ENCODE data around the gene SYT1.

Gene SYT1

GRCh38 chr12:78928200-78929074 lies 63.9 kb downstream of the SYT1 start:
- Mint-ChIP-seq H3K27me3 (no peaks in the 10 kb centered on the region), H3K4me3 (no peak overlapping the region), H3K27ac (no peak overlapping the region), H3K36me3 (no peaks in the 10 kb centered on the region), H3K9me3 (peaks cover 3 to 5% of the 10 kb centered on the region in 2 donors), H3K4me1 (peaks cover 3 to 6% of the 10 kb centered on the region in 2 donors)
- DNase-seq: no peak
- no peak for ATAC-seq (replicated peaks)

DNA sequence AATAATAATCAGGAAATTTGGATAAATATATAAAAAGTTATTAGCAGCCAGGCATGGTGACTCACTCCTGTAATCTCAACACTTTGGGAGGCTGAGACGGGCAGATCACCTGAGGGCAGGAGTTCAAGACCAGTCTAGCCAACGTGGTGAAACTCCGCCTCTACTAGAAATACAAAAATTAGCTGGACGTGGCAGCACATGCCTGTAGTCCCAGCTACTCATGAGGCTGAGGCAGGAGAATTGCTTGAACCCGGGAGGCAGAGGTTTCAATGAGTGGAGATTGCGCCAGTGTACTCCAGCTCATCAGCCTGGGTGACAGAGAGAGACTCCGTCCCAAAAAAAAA lies 64.5 kb downstream of the SYT1 start:
- no peak for ATAC-seq (replicated peaks)
- Mint-ChIP-seq H3K27ac (no peak overlapping the region), H3K4me3 (no peak overlapping the region), H3K27me3 (no peaks in the 10 kb centered on the region), H3K36me3 (no peaks in the 10 kb centered on the region), H3K9me3 (peaks cover 3 to 5% of the 10 kb centered on the region in 2 donors), H3K4me1 (peaks cover 3 to 6% of the 10 kb centered on the region in 2 donors)
- DNase-seq: no peak

- no peak for ATAC-seq (replicated peaks)
- Mint-ChIP-seq H3K4me1 (peaks cover 3 to 6% of the 10 kb centered on the region in 2 donors), H3K27me3 (no peaks in the 10 kb centered on the region), H3K9me3 (peaks cover 3 to 5% of the 10 kb centered on the region in 2 donors), H3K4me3 (no peak overlapping the region), H3K27ac (no peak overlapping the region), H3K36me3 (no peaks in the 10 kb centered on the region)
- DNase-seq: no peak
Measured at GRCh38 chr12:78931466-78931990, 67.0 kb downstream of the SYT1 start.

DNA sequence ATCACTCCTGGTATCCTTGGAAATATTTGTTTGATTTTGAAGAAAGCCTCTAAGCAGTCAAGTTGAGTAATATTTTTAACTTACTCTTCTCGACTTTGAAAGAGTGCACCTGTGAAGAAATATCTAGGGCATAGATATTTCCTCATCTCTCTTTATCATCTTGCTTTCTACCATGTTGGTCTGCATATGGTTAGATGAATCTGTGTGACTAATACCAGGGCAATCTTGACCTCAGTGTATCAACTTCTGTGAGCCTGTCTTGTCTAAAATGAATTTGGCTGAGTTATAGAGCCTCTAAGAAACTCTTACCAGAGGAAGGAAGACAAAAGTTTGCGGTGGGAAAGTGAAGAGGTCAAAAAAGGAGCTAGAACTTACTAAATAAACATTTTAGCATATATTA lies 68.4 kb downstream of the SYT1 start:
- H3K36me3 Mint-ChIP-seq: no peaks in the 10 kb centered on the region
- no peak overlapping the region for H3K27ac Mint-ChIP-seq
- H3K4me1 Mint-ChIP-seq: no peaks in the 10 kb centered on the region

DNA sequence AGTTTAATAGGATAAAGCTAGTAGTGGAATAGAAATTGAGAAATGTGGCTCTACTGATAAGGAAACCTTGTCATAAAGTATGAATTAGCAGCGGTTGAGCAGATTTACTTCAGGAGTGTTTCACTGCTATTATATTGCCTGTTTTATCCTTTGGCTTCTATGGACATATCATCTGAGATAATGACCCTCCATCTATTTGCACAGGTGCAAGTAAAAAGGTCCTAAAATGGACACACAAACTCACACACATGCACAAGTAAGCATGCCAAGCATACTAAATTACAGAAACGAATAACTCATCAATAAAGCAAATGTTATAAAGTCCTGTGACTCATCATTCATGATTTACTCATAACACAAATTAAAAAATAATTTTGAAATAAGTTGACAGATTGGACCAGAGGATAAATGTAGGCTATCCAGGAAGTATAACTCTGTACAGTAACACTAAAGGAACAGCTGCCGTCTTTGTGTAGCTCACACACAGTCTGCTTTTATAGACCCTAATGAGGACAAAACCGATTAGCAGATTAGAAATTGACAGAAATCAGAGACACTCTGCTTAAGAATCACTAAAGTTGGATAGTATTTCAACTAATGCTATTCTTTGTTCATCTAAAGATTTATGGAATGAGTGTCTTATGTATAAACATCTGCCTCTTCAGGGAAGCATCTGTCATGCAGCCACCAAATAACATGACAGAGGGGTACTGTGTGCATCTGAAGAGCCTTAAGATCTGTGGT lies 73.9 kb downstream of the SYT1 start:
- H3K36me3 Mint-ChIP-seq: no peaks in the 10 kb centered on the region
- no peak overlapping the region for H3K27ac Mint-ChIP-seq
- H3K9me3 Mint-ChIP-seq: peaks cover 0 to 1% of the 10 kb centered on the region in 2 donors
- no peak overlapping the region for H3K4me3 Mint-ChIP-seq
- ATAC-seq (replicated peaks) (no peak), DNase-seq (no peak)
- H3K27me3 Mint-ChIP-seq: no peaks in the 10 kb centered on the region
- no peaks in the 10 kb centered on the region for H3K4me1 Mint-ChIP-seq

More for the DNA sequence above, 68.4 kb downstream of the SYT1 start:
- H3K9me3 Mint-ChIP-seq: peaks cover 3 to 5% of the 10 kb centered on the region in 2 donors
- no peak for ATAC-seq (replicated peaks)
- H3K27me3 Mint-ChIP-seq: no peaks in the 10 kb centered on the region
- no peak overlapping the region for H3K4me3 Mint-ChIP-seq
- DNase-seq: no peak

GRCh38 chr12:78949532-78949931 lies 85.0 kb downstream of the SYT1 start:
- DNase-seq (no peak), ATAC-seq (replicated peaks) (no peak)
- Mint-ChIP-seq H3K27ac (no peak overlapping the region), H3K9me3 (no peaks in the 10 kb centered on the region), H3K36me3 (no peaks in the 10 kb centered on the region), H3K4me3 (no peak overlapping the region), H3K27me3 (no peaks in the 10 kb centered on the region), H3K4me1 (no peaks in the 10 kb centered on the region)

- no peak for ATAC-seq (replicated peaks)
- no peak overlapping the region for H3K27ac Mint-ChIP-seq
Measured at GRCh38 chr12:78951803-78952551, 87.4 kb downstream of the SYT1 start.

GRCh38 chr12:78952552-78952929 lies 88.0 kb downstream of the SYT1 start:
- H3K36me3 Mint-ChIP-seq: no peaks in the 10 kb centered on the region
- no peak for DNase-seq
- H3K4me3 Mint-ChIP-seq: no peak overlapping the region
- H3K4me1 Mint-ChIP-seq: no peaks in the 10 kb centered on the region
- ATAC-seq (replicated peaks): no peak
- no peak overlapping the region for H3K27ac Mint-ChIP-seq
- no peaks in the 10 kb centered on the region for H3K27me3 Mint-ChIP-seq
- no peaks in the 10 kb centered on the region for H3K9me3 Mint-ChIP-seq

More at GRCh38 chr12:78951803-78952551, 87.4 kb downstream of the SYT1 start:
- H3K4me3 Mint-ChIP-seq: no peak overlapping the region
- H3K27me3 Mint-ChIP-seq: no peaks in the 10 kb centered on the region
- no peaks in the 10 kb centered on the region for H3K36me3 Mint-ChIP-seq
- no peaks in the 10 kb centered on the region for H3K9me3 Mint-ChIP-seq
- no peak for DNase-seq
- no peaks in the 10 kb centered on the region for H3K4me1 Mint-ChIP-seq

GRCh38 chr12:78958941-78959340 lies 94.4 kb downstream of the SYT1 start:
- no peak for ATAC-seq (replicated peaks)

DNA sequence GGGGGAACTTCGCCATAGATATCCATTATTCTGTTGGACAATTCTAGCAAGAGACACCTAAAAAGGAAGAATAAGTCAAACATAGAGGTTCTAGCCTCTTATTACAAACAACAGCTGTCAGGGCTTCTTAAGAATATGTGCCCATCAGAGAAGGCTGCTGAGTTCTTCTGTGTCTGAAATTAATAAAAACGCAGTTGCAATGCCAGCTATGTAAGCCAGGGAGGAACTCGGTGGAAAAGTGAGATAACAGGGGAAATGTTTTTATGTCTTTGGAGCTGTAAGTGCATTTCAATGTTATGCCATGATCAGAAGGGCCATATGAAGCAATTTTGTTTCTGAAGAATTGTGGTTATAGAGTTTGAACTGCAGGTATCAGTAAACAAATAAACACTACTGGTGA lies 95.0 kb downstream of the SYT1 start:
- Mint-ChIP-seq H3K4me3 (no peak overlapping the region), H3K27me3 (no peaks in the 10 kb centered on the region), H3K36me3 (no peaks in the 10 kb centered on the region), H3K4me1 (no peaks in the 10 kb centered on the region), H3K9me3 (no peaks in the 10 kb centered on the region), H3K27ac (no peak overlapping the region)
- no peak for DNase-seq
- ATAC-seq (replicated peaks): no peak

More at GRCh38 chr12:78958941-78959340, 94.4 kb downstream of the SYT1 start:
- Mint-ChIP-seq H3K27ac (no peak overlapping the region), H3K9me3 (no peaks in the 10 kb centered on the region), H3K4me3 (no peak overlapping the region), H3K4me1 (no peaks in the 10 kb centered on the region), H3K27me3 (no peaks in the 10 kb centered on the region), H3K36me3 (no peaks in the 10 kb centered on the region)
- no peak for DNase-seq

DNA sequence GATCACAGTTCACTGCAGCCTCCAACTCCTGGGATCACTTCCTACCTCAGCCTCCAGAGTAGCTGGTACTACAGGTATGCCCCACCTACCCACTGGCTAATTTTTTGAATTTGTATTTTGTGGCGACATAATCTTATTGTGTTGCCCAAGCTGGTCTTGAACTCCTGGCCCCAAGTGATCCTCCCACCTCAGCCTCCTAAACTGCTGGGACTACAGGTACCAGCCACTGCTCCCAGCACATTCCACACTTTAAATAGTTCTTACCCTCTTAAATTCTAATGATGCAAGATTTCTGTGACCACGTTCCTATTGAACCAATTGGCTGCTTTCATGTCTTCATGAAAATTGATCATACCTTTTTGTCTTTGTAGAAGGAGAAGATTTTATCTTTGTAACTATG lies 96.6 kb downstream of the SYT1 start:
- ATAC-seq (replicated peaks): no peak
- Mint-ChIP-seq H3K4me3 (no peak overlapping the region), H3K9me3 (no peaks in the 10 kb centered on the region), H3K27ac (no peak overlapping the region), H3K36me3 (no peaks in the 10 kb centered on the region), H3K27me3 (no peaks in the 10 kb centered on the region), H3K4me1 (no peaks in the 10 kb centered on the region)
- DNase-seq: no peak

GRCh38 chr12:78963439-78964227 lies 99.1 kb downstream of the SYT1 start:
- ATAC-seq (replicated peaks) (no peak), DNase-seq (no peak)
- Mint-ChIP-seq H3K27ac (no peak overlapping the region), H3K36me3 (no peaks in the 10 kb centered on the region), H3K9me3 (no peaks in the 10 kb centered on the region), H3K27me3 (no peaks in the 10 kb centered on the region), H3K4me3 (no peak overlapping the region), H3K4me1 (no peaks in the 10 kb centered on the region)

- Mint-ChIP-seq H3K27me3 (no peaks in the 10 kb centered on the region), H3K4me1 (no peaks in the 10 kb centered on the region), H3K4me3 (no peak overlapping the region), H3K27ac (no peak overlapping the region), H3K9me3 (no peaks in the 10 kb centered on the region), H3K36me3 (no peaks in the 10 kb centered on the region)
- ATAC-seq (replicated peaks): no peak
- no peak for DNase-seq
Measured at GRCh38 chr12:78964521-78964920, 99.9 kb downstream of the SYT1 start.

GRCh38 chr12:78966062-78966461 lies 101.5 kb downstream of the SYT1 start:
- Mint-ChIP-seq H3K9me3 (no peaks in the 10 kb centered on the region), H3K27ac (no peak overlapping the region), H3K4me1 (no peaks in the 10 kb centered on the region), H3K27me3 (no peaks in the 10 kb centered on the region), H3K36me3 (no peaks in the 10 kb centered on the region), H3K4me3 (no peak overlapping the region)
- ATAC-seq (replicated peaks) (no peak), DNase-seq (no peak)

Data from stimulated activated naive B cell treated with anti-CD40 and anti-IgM and Interleukin-4, amounts not matched to agents 10 μg/mL and 1 μg/mL and 100 μg/mL, for 72 hours (primary cell).